Cardiac ventricle fibroblast (primary cell): ENCODE data around the gene GSG1L2. TPM values are rescaled to one million over a fixed set of nuclear protein-coding genes. Genes with fewer than 3 reads are reported as not detected.

Experiments used
- total RNA-seq: library from RNA; depleted of rRNA; stranded (reverse); fragments of >200 nt; gene quantifications from 2 replicates; pipeline ENCODE4 v1.2.3, GENCODE V29; 2015

The GSG1L2 gene
- not detected in 2 replicates for total RNA-seq

GRCh38 chr17:9821921-9822320 is at the start of gene GSG1L2:
TSS of gene GSG1L2 (minus strand) at chr17:9822079. CDS start at chr17:9822071, 8 bp downstream.

DNA sequence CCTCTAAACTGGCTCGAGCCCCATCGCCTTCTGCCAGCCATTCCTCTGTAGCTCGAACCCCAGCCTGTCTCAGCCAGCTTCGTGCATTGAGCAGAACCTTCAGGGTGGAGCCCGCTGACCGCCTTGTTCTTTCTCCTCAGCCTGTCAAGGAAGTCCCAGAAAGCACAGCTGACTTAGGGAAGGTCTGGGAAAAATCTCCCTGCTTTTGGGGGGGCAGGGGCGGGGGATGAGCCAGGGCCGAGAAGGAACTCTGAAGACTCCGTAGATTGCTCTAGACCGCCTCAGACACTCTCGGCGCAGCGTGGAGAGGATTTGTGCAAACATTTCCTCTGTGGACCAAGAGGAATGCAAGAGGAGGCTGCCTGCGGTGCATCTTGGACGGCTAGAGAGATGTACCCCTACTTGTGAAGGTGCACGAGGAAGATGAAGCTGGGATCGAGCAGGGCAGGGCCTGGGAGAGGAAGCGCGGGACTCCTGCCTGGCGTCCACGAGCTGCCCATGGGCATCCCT is 3.8 kb upstream of the GSG1L2 start, which contains the start of gene GLP2R:
GLP2R (plus strand) TSS at position 284 of the 510 bp plus-strand sequence; CDS start at position 424, 140 bp downstream.

GRCh38 chr17:9790889-9791876 is 30.7 kb downstream of the GSG1L2 start, which contains the start of gene DHRS7C:
TSS of gene DHRS7C (minus strand) at chr17:9791592. CDS start at chr17:9791284, 308 bp downstream.

Other genes with a start within 250 kb of the GSG1L2 start
- 63.0 and 76.1 TPM in 2 replicates for gene STX8, start 246.3 kb downstream of the GSG1L2 start, total RNA-seq
- gene CFAP52, start 245.4 kb downstream of the GSG1L2 start, total RNA-seq = 0.12 and 1.7 TPM in 2 replicates
- not detected in 2 replicates for gene USP43, start 176.6 kb downstream of the GSG1L2 start, total RNA-seq
- gene DHRS7C, start 30.5 kb downstream of the GSG1L2 start, total RNA-seq = not detected in 2 replicates
- 0.06 and 0.39 TPM in 2 replicates for gene GLP2R, start 3.8 kb upstream of the GSG1L2 start, total RNA-seq
- gene RCVRN, start 83.2 kb upstream of the GSG1L2 start, total RNA-seq = not detected in 2 replicates